SK-N-SH (cell line): Measurements from ENCODE around the gene CC2D1B.

ENCODE experiments used
- CHD2 ChIP-seq: fragments of 150-350 bp; IDR thresholded peaks from 2 replicates; pipeline ENCODE4 v1.6.1; 2018; ENCODE audit warnings: low read length; ENCODE audit not compliant: partially characterized antibody
- ELF1 ChIP-seq: IDR thresholded peaks from 2 replicates; pipeline ENCODE4 v1.4.0; 2012
- GATA2 ChIP-seq: sonication (generic); formaldehyde crosslinking; IDR thresholded peaks from 2 replicates; pipeline ENCODE4 v1.5.0; 2020; ENCODE audit warnings: mild to moderate bottlenecking, missing genetic modification reagents
- JUND ChIP-seq: IDR thresholded peaks from 2 replicates; pipeline ENCODE4 v1.4.0; 2012
- MAX ChIP-seq: IDR thresholded peaks from 2 replicates; pipeline ENCODE4 v1.4.0; 2012; ENCODE audit warnings: low read depth
- NFIC ChIP-seq: IDR thresholded peaks from 2 replicates; pipeline ENCODE4 v1.4.0; 2012; ENCODE audit warnings: borderline replicate concordance
- PBX3 ChIP-seq: IDR thresholded peaks from 2 replicates; pipeline ENCODE4; 2012
- POLR2AphosphoS5 ChIP-seq: IDR thresholded peaks from 2 replicates; pipeline ENCODE4 v1.6.1; 2012; ENCODE audit warnings: low read depth, low read length
- REST ChIP-seq: IDR thresholded peaks from 2 replicates; pipeline ENCODE4 v1.6.1; 2012; ENCODE audit warnings: mild to moderate bottlenecking, low read depth, low read length, moderate library complexity
- SMC3 ChIP-seq: IDR thresholded peaks from 2 replicates; pipeline ENCODE4 v1.6.1; 2012; ENCODE audit warnings: low read depth, low read length, improper control_type of control experiment
- USF1 ChIP-seq: IDR thresholded peaks from 2 replicates; pipeline ENCODE4 v1.4.0; 2012; ENCODE audit warnings: low read depth, borderline replicate concordance
- USF2 ChIP-seq: fragments of 150-350 bp; IDR thresholded peaks from 2 replicates; pipeline ENCODE4 v1.6.1; 2017; ENCODE audit warnings: antibody characterized with exemption, low read length, low read depth, borderline replicate concordance
- TF ChIP-seq, protein P1 (sequence below): fragments of 200-600 bp; sonication (generic); IDR thresholded peaks from 2 replicates; pipeline ENCODE4 v1.6.1; 2017; ENCODE audit warnings: antibody characterized with exemption, mild to moderate bottlenecking, moderate library complexity

DNA sequence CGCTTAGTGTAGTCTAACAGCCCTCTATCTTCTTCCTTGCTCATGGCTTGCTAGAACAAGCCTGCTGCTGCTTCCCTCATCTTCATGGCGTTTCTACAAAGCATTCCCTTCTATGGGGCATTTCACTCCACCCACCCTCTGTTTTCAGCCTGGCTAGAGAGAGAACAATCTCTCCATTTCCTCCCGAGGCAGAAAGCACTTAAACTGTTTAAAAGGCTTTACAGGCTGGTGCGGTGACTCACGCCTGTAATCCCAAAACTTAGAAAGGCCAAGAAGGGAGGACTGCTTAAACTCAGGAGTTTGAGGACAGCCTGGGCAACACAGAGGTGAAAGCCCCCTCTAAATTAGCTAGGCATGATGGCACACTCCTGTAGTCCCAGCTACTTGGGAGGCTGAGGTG is 20.5 kb upstream of the CC2D1B start:
- no peak for TF ChIP-seq GATA2 (CRISPR knock-in tag)
- no peak for TF ChIP-seq SMC3
- no peak for TF ChIP-seq POLR2AphosphoS5
- TF ChIP-seq, protein P1, sequence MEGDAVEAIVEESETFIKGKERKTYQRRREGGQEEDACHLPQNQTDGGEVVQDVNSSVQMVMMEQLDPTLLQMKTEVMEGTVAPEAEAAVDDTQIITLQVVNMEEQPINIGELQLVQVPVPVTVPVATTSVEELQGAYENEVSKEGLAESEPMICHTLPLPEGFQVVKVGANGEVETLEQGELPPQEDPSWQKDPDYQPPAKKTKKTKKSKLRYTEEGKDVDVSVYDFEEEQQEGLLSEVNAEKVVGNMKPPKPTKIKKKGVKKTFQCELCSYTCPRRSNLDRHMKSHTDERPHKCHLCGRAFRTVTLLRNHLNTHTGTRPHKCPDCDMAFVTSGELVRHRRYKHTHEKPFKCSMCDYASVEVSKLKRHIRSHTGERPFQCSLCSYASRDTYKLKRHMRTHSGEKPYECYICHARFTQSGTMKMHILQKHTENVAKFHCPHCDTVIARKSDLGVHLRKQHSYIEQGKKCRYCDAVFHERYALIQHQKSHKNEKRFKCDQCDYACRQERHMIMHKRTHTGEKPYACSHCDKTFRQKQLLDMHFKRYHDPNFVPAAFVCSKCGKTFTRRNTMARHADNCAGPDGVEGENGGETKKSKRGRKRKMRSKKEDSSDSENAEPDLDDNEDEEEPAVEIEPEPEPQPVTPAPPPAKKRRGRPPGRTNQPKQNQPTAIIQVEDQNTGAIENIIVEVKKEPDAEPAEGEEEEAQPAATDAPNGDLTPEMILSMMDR = no peak
- TF ChIP-seq ELF1 = no peak
- TF ChIP-seq REST = no peak
- no peak for TF ChIP-seq MAX
- TF ChIP-seq USF2 = no peak
- no peak for TF ChIP-seq NFIC
- no peak for TF ChIP-seq CHD2
- TF ChIP-seq USF1 = no peak
- no peak for TF ChIP-seq PBX3
- TF ChIP-seq JUND = no peak
